CD4-positive, alpha-beta T cell (primary cell): Measurements from ENCODE around the gene SDC3. TPM values are rescaled to one million over a fixed set of nuclear protein-coding genes. Genes with fewer than 3 reads are reported as not detected.
A peak's percentile ranks its signal among the peaks of the same experiment; 100 is the strongest.

ENCODE experiments used
- ATAC-seq: fragments of 200-7000 bp; cut with Tn5 transposase; one replicate; pipeline ENCODE4 v1.10.0; 2022; ENCODE audit warnings: mild to moderate bottlenecking; ENCODE audit not compliant: poor library complexity
- CTCF ChIA-PET: fragments of 350-600 bp; sonication (Branson Sonifier 250); formaldehyde crosslinking; loops from one replicate; lab custom pipeline; 2021; ENCODE audit warnings: antibody characterized with exemption, inconsistent platforms; lab: Charles Lee
- POLR2A ChIA-PET: fragments of 350-600 bp; sonication (Branson Sonifier 250); formaldehyde crosslinking; loops from one replicate; lab custom pipeline; 2021; ENCODE audit warnings: antibody characterized with exemption, inconsistent platforms; lab: Charles Lee
- DNase-seq, 14 experiments: peaks; one replicate each; pipeline ENCODE4 v3.0.0-alpha.2; 2013 to 2020; ENCODE audit warnings: mixed read lengths in 2 of 14
- H3K27ac ChIP-seq, 2 donors: one replicate each; pipeline versions ENCODE4 v1.5.1 to v1.7.0; 2013; ENCODE audit warnings: low read length in 2 of 2, low read depth in 1 of 2, mild to moderate bottlenecking in 1 of 2
- H3K27me3 ChIP-seq, 2 experiments: 1 replicate in 1 of 2; 2 replicates in 1 of 2; pipeline versions ENCODE4 v1.6.1 to v1.7.0; 2013; ENCODE audit warnings: low read length in 2 of 2, control low read depth in 1 of 2, mild to moderate bottlenecking in 1 of 2, moderate library complexity in 1 of 2; ENCODE audit not compliant: insufficient read depth in 2 of 2, control insufficient read depth in 1 of 2
- H3K36me3 ChIP-seq: one replicate; pipeline ENCODE4 v1.6.1; 2013; ENCODE audit warnings: low read length, control low read depth; ENCODE audit not compliant: insufficient read depth
- H3K4me1 ChIP-seq: one replicate; pipeline ENCODE4 v1.6.1; 2013; ENCODE audit warnings: low read length, control low read depth; ENCODE audit not compliant: insufficient read depth
- H3K4me3 ChIP-seq: one replicate; pipeline ENCODE4 v1.5.1; 2013; ENCODE audit warnings: mild to moderate bottlenecking, low read length, moderate library complexity
- H3K9me3 ChIP-seq, 2 experiments: 1 replicate in 1 of 2; 2 replicates in 1 of 2; pipeline versions ENCODE4 v1.6.1 to v1.7.0; 2013; ENCODE audit warnings: low read length in 2 of 2, mild to moderate bottlenecking in 2 of 2, control low read depth in 1 of 2, moderate library complexity in 1 of 2; ENCODE audit not compliant: control insufficient read depth in 1 of 2, insufficient read depth in 1 of 2
- H3K27ac Mint-ChIP-seq: one replicate; pipeline ENCODE4 v1.8.0; 2020; ENCODE audit warnings: mixed read lengths
- H3K27me3 Mint-ChIP-seq: one replicate; pipeline ENCODE4 v1.8.0; 2021; ENCODE audit warnings: mixed read lengths
- H3K36me3 Mint-ChIP-seq: one replicate; pipeline ENCODE4 v1.8.0; 2021; ENCODE audit warnings: low read depth, mixed read lengths
- H3K4me1 Mint-ChIP-seq: one replicate; pipeline ENCODE4 v1.8.0; 2021; ENCODE audit warnings: low read depth, mixed read lengths
- H3K4me3 Mint-ChIP-seq: one replicate; pipeline ENCODE4 v1.8.0; 2020; ENCODE audit warnings: mild to moderate bottlenecking, mixed read lengths
- H3K9me3 Mint-ChIP-seq: one replicate; pipeline ENCODE4 v1.8.0; 2020; ENCODE audit warnings: mixed read lengths
- intact Hi-C, 2 experiments: fragments of 100-400 bp; cut with DNase I in 1 of 2; cut with micrococcal nuclease in 1 of 2; formaldehyde crosslinking; loops; one replicate each; pipeline versions ENCODE4 v1.15.1 to v1.9.0; 2023 to 2025; cut with DNase I, micrococcal nuclease
- total RNA-seq, 174 experiments: library from RNA in 2 of 174; stranded (reverse) in 2 of 174; gene quantifications; one replicate each; pipeline ENCODE4 v1.2.3 and lab custom pipeline; 2021 to 2026
- TF ChIP-seq, protein P1 (sequence below): fragments of 200-600 bp; IDR thresholded peaks from one replicate; pipeline ENCODE4 v1.8.0; 2022; ENCODE audit warnings: antibody characterized with exemption, mild to moderate bottlenecking

The SDC3 gene
- total RNA-seq, 2 experiments from 2014 or later: 0.14 TPM; not detected in 1

- Mint-ChIP-seq H3K36me3 (peaks cover 37% of the 10 kb centered on the region), H3K27ac (no peak overlapping the region), H3K4me3 (no peak overlapping the region), H3K27me3 (no peaks in the 10 kb centered on the region), H3K9me3 (no peaks in the 10 kb centered on the region), H3K4me1 (no peaks in the 10 kb centered on the region)
- TF ChIP-seq, protein P1, sequence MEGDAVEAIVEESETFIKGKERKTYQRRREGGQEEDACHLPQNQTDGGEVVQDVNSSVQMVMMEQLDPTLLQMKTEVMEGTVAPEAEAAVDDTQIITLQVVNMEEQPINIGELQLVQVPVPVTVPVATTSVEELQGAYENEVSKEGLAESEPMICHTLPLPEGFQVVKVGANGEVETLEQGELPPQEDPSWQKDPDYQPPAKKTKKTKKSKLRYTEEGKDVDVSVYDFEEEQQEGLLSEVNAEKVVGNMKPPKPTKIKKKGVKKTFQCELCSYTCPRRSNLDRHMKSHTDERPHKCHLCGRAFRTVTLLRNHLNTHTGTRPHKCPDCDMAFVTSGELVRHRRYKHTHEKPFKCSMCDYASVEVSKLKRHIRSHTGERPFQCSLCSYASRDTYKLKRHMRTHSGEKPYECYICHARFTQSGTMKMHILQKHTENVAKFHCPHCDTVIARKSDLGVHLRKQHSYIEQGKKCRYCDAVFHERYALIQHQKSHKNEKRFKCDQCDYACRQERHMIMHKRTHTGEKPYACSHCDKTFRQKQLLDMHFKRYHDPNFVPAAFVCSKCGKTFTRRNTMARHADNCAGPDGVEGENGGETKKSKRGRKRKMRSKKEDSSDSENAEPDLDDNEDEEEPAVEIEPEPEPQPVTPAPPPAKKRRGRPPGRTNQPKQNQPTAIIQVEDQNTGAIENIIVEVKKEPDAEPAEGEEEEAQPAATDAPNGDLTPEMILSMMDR: peak; percentile 78
- intact Hi-C loops: loop anchor here (1.0 to 10.0 kb wide), 4 partner anchors 128 to 1695 kb away; partner anchors contain the start of genes MECR (in 1 of the 2) and PTPRU (in 1 of the 2)
- Histone ChIP-seq H3K9me3 (no peaks in the 10 kb centered on the region), H3K27me3 (peaks cover 0 to 2% of the 10 kb centered on the region in 2 experiments), H3K4me1 (no peaks in the 10 kb centered on the region), H3K36me3 (peaks cover 26% of the 10 kb centered on the region), H3K4me3 (no peak overlapping the region), H3K27ac (no peak overlapping the region)
- DNase-seq: peak in 12 of 14 experiments; percentile 20 to 66 (median 35)
- ATAC-seq: peak; percentile 75
- ChIA-PET CTCF (interaction anchor here (1.0 to 2.1 kb wide), 4 partner anchors 10 to 210 kb away, joined by 3 to 10 read pairs (median 4); no protein-coding TSS in a partner anchor), POLR2A (interaction anchor here (1.5 kb wide), 1 partner anchor 138 kb away, joined by 3 read pairs; no protein-coding TSS in a partner anchor)
Observed at GRCh38 chr1:30929135-30929889, 20.8 kb upstream of the SDC3 start.

GRCh38 chr1:30928789-30929134 lies 20.2 kb upstream of the SDC3 start:
- DNase-seq (no peak), ATAC-seq (no peak)
- CTCF ChIA-PET: interaction anchor here (1.2 to 2.1 kb wide), 3 partner anchors 9 to 210 kb away, joined by 3 to 10 read pairs (median 4); no protein-coding TSS in a partner anchor
- H3K9me3 Mint-ChIP-seq: no peaks in the 10 kb centered on the region
- H3K4me1 ChIP-seq: no peaks in the 10 kb centered on the region
- no peak overlapping the region for H3K4me3 ChIP-seq
- no peaks in the 10 kb centered on the region for H3K9me3 ChIP-seq
- no peak overlapping the region for H3K27ac ChIP-seq
- H3K36me3 ChIP-seq: peaks cover 20% of the 10 kb centered on the region
- intact Hi-C loops: loop anchor here (1.0 to 10.0 kb wide), 4 partner anchors 127 to 1694 kb away; partner anchors contain the start of genes MECR (in 1 of the 2) and PTPRU (in 1 of the 2)
- H3K27me3 ChIP-seq: peaks cover 0 to 2% of the 10 kb centered on the region in 2 experiments
- H3K36me3 Mint-ChIP-seq: peaks cover 32% of the 10 kb centered on the region
- no peaks in the 10 kb centered on the region for H3K27me3 Mint-ChIP-seq
- no peak overlapping the region for H3K4me3 Mint-ChIP-seq
- POLR2A ChIA-PET: interaction anchor here (0.5 kb wide), 1 partner anchor 58 kb away, joined by 5 read pairs; no protein-coding TSS in a partner anchor
- TF ChIP-seq, protein P1: no peak
- H3K27ac Mint-ChIP-seq: no peak overlapping the region
- no peaks in the 10 kb centered on the region for H3K4me1 Mint-ChIP-seq

DNA sequence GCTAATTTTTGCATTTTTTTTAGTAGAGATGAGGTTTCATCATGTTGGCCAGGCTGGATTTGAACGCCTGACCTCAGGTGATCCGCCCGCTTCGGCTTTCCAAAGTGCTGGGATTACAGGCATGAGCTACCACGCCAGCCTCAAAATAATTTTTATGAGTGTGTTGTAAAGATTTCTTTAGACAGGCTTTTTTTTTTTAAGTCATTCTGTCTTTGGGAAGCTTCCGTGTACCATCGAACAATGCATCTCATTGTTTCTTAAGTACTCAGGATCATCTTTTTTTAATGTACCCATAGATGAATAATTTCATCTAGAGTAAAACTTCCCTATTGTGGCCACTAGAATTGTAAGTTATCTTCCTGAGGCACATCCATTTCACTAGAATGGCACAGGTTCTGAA lies 19.6 kb upstream of the SDC3 start:
- Histone ChIP-seq H3K36me3 (peaks cover 14% of the 10 kb centered on the region), H3K4me3 (no peak overlapping the region), H3K9me3 (no peaks in the 10 kb centered on the region), H3K4me1 (no peaks in the 10 kb centered on the region), H3K27ac (no peak overlapping the region), H3K27me3 (peaks cover 0 to 2% of the 10 kb centered on the region in 2 experiments)
- ATAC-seq (no peak), DNase-seq (no peak)
- H3K36me3 Mint-ChIP-seq: peaks cover 26% of the 10 kb centered on the region
- H3K9me3 Mint-ChIP-seq: no peaks in the 10 kb centered on the region
- no peak overlapping the region for H3K27ac Mint-ChIP-seq
- ChIA-PET CTCF (interaction anchor here (1.2 to 2.1 kb wide), 3 partner anchors 9 to 209 kb away, joined by 3 to 10 read pairs (median 4); no protein-coding TSS in a partner anchor), POLR2A (interaction anchor here (0.5 kb wide), 1 partner anchor 58 kb away, joined by 5 read pairs; no protein-coding TSS in a partner anchor)
- TF ChIP-seq, protein P1: no peak
- H3K27me3 Mint-ChIP-seq: no peaks in the 10 kb centered on the region
- no peaks in the 10 kb centered on the region for H3K4me1 Mint-ChIP-seq
- intact Hi-C loops: loop anchor here (5.0 to 10.0 kb wide), 2 partner anchors 211 to 1693 kb away; partner anchors contain the start of genes MECR (in 1 of the 2) and PTPRU (in 1 of the 2)
- no peak overlapping the region for H3K4me3 Mint-ChIP-seq
